HG03159 (cell line): ENCODE data around the gene HIRA.
"Not testable (repeated sequence)": the region's sequence is repeated elsewhere in the genome, so short reads cannot be mapped to it uniquely, and the experiment has no call there.

Experiments used
- ATAC-seq: cut with Tn5 transposase; IDR thresholded peaks from one replicate; pipeline ENCODE4 v1.9.1; 2021; ENCODE audit warnings: mild to moderate bottlenecking, moderate library complexity; ENCODE audit not compliant: unreplicated experiment

HIRA gene

DNA sequence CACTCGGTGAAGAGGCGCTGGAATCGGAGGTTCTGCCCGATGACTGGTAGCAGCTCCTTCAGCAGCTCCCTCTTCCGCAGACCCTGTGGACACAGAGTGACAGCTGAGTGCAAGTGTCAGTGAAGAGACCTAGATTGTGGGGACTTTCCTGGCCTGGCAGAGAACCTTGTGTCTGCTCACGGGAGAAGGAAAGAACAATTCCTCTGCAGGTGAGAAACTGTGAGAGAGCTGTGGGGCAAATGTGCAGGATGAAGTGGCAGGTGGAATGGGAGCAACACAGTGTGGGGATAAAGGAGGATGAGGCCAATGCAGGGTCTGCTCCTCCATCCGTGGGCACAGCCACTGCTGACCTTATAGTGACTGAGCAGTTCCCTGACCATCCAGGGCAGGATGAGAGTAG is 100.1 kb downstream of the HIRA start:
- ATAC-seq = no peak

DNA sequence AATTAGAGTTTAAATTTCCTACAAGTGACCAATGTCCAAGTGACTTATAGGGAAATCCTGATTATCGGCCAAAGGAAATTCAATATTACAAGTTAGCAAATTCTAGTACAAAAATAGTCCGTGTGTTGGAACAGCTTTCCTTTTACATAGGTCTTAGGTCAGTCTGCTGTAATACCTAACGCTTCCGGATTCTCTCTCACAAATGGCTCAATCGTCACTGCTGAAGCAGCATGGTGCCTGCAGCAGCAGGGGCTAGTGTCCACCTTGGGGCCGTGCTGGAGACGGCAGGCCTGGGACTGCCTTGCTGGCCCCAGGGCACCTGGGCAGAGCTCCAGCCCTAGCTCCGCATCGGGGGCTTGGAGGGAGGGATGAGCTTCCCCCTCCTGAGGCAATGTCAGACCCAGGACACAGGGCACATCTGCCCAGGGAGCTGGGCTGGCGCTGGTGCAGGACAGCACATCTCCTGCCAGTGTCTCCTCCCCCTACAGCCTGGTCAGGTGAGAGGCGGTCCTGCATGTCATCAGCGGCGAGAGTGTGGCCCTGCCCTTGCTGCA is 100.6 kb downstream of the HIRA start:
- no peak for ATAC-seq

DNA sequence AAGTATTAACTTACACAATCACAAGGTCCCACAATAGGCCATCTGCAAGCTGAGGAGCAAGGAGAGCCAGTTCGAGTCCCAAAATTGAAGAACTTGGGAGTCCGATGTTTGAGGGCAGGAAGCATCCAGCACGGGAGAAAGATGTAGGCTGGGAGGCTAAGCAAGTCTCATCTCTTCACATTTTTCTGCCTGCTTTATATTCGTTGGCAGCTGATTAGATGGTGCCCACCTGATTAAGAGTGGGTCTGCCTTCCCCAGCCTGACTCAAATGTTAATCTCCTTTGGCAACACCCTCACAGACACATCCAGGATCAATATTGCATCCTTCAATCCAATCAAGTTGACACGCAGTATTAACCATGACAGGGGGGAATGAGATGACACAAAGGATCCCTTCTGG is 101.3 kb downstream of the HIRA start:
- not testable (repeated sequence) for ATAC-seq

DNA sequence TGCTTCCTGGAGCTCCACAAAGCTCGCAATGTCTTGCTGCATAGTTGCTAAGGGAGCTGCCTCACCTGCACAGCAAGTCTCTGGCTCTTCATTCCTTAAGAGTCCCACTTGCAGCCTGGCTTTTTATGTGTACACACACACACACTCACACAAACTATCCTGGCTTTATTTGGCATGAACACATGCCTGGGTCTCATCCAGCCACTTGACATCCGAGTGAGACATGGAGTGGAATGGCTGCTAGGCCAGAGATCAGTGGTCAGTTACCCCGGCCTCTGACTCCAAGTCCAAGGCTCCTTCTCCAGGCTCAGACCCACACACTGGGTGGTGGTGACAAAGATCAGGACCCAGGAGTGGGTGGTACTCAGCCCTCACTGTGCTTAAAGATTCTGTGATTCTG is 102.1 kb downstream of the HIRA start:
- no peak for ATAC-seq

DNA sequence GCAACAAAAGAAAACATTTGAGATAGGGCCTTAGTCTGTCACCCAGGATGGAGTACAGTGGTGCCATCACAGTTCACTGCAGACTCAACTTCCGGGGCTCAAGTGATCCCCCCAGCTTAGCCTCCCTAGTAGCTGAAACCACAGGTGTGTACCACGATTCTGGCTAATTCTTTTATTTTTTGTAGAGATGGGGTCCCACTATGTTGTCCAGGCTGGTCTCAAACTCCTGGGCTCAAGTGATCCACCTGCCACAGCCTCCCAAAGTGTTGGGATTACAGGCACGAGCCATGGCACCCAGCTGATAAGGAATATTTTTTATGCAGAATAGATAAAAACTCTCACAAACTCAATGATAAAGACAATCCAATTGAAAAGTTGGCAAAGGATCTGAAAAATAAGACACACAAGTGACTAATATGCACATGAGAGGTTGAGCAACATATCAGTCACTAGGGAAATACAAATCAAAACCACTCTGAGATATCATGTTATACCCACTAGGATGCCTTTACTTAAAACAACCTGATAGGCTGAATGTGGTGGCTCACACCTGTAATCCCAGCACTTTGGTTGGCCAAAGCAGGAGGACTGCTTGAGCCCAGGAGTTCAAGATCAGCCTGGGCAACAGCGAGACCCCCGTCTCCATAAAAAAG is 106.1 kb downstream of the HIRA start:
- ATAC-seq = no peak

DNA sequence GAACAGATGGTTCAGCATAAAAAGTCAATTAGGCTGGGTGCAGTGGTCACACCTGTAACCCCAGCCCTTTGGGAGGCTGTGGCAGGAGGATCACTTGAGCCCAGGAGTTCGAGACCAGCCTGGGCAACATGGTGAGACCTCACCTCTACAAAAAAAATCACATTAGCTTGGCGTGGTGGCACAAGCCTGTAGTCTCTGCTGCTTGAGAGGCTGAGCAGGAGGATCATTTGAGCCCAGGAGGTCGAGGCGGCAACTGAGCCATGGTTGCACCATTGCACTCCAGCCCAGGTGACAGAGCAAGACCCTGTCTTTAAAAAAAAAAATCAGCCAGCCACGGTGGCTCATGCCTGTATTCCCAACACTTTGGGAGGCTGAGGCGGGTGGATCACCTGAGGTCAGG is 108.1 kb downstream of the HIRA start:
- ATAC-seq = not testable (repeated sequence)

DNA sequence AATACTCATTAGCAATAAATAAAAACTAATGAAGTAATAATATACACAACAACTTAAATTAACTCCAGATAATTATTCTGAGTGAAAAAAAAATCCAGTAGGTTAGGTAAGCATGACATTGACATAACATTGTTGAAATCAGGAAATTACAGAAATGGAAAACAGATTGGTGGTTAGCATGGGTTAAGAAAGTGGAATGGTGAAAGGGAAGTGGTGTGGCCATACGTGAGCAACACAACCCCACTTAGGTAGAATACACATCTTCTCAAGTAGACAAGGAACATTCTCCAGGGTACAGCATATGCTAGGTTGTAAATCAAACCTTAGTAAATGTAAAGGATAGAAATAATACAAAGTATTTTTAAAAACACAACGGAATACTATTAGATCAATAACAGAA is 109.8 kb downstream of the HIRA start:
- no peak for ATAC-seq

DNA sequence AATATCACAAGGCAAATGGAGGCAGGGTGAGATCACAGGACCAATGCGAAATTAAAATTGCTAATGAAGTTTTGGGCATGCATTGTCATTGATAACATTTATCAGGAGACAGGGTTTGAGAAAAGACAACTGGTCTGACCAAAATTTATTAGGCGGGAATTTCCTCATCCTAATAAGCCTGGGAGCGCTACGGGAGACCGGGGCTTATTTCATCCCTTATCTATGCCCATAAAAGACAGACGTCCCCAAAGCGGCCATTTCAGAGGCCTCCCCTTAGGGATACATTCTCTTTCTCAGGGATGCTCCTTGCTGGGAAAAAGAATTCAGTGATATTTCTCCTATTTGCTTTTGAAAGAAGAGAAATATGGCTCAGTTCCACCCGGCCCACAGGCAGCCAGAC is 111.4 kb downstream of the HIRA start:
- not testable (repeated sequence) for ATAC-seq

DNA sequence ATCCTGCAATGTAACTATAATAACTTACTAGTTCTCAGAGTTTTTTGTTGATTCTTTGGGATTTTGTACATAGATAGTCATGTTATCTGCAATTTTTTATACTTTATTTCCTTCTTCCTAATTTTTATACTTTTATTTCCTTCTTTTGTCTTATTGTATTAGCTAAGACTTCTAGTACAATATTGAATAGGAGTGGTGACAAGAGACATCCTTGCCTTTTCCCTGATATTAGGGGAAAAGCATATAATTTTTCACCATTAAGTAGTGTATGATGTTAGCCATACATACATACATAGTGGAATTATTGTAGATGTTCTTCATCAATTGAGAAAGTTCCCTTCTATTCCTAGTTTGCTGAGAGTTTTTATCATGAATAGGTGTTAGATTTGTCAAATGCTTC is 112.3 kb downstream of the HIRA start:
- no peak for ATAC-seq

DNA sequence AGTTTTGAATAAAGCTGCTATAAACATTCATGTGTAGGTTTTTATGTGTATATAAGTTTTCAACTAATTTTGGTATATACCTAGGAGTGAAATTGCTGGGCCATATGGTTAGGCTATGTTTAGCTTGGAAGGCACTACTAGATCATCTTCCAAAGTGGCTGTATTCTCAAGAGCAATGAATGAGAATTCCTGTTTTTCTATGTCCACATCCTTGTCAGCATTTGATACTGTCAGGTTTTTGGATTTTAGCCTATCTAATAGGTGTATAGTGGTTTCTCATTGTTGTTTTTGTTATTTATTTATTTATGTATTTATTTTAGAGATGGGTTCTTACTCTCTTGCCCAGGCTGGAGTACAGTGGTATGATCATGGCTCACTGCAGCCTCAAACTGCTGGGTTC is 113.7 kb downstream of the HIRA start:
- ATAC-seq = no peak

DNA sequence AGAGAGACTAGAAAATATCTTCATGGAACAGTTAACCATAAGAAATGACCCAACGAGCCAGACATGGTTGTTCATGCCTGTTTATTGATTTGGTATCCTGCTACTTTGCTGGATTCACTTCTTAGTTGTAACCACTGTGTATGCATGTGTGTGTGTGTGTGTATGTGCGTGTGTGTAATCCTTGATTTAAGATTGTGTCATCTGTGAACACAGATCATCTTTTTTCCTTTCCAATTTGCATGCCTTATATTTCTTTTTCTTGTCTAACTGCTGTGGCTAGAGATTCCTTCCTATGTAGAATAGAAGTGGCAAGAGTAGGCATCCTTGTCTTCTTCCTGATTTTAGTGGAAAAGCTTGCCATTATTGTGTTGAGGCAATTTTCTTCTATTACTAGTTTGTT is 123.7 kb downstream of the HIRA start:
- no peak for ATAC-seq

DNA sequence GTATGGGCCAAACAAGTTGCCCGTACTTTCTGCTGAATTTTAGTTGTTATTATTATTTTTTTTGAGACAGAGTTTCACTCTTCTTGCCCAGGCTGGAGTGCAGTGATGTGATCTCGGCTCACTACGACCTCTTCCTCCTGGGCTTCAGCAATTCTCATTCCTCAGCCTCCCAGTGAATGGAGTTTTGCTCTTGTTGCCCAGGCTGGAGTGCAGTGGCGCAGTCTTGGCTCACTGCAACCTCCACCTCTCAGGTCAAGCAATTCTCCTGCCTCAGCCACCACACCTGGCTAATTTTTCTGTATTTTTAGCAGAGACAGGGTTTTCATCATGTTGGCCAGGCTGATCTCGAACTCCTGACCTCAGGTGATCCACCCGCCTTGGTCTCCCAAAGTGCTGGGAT is 125.0 kb downstream of the HIRA start:
- ATAC-seq = not testable (repeated sequence)

DNA sequence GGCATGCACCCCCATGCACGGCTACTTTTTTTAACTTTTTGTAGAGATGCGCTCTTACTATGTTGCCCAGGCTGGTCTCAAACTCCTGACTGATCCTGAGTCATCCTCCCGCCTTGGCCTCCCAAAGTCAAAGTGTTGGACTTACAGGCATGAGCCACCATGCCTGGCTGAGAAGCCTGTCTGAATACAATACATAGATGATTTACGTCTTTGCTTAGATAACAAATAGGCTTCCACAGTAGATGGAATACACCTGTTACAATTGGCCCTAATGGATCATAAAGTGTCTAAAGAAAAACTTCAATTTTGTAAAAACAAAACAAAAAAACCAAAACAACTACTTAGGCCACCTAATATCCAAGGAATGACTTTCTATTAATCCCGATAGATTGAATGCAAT is 127.0 kb downstream of the HIRA start:
- ATAC-seq = no peak

DNA sequence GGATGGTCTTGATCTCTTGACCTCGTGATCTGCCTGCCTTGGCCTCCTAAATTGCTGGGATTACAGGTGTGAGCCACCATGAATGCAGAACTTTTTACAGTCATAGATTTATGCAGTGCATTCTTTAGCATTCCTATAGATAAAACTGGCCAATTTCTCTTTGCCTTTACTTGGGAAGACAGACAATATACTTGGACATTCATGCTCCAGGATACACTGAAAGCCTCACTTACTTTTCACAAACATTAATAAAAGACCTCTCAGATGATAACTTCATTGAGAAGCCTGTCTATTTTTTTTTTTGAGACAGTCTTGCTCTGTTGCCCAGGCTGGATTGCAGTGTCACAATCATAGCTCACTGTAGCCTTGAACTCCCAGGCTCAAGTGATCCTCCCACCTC is 127.7 kb downstream of the HIRA start:
- ATAC-seq = no peak

DNA sequence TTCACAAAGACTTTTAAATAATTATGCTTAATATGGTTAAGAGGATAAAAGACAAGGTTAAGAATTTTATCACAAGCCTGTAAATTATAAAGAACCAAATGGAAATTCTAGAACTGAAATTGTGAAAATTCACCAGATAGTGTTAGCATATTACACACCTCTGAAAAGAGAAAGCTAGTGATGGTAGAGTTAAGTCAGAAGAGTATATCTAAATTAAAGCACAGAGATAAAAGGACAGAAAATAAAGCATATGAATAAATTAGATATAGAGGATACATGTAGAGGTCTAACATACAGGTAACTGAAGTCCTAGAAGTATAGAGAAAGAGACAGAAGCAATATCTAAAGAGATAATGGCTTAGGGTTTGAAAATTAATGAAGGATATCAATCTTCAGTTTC is 135.8 kb downstream of the HIRA start:
- ATAC-seq = no peak

DNA sequence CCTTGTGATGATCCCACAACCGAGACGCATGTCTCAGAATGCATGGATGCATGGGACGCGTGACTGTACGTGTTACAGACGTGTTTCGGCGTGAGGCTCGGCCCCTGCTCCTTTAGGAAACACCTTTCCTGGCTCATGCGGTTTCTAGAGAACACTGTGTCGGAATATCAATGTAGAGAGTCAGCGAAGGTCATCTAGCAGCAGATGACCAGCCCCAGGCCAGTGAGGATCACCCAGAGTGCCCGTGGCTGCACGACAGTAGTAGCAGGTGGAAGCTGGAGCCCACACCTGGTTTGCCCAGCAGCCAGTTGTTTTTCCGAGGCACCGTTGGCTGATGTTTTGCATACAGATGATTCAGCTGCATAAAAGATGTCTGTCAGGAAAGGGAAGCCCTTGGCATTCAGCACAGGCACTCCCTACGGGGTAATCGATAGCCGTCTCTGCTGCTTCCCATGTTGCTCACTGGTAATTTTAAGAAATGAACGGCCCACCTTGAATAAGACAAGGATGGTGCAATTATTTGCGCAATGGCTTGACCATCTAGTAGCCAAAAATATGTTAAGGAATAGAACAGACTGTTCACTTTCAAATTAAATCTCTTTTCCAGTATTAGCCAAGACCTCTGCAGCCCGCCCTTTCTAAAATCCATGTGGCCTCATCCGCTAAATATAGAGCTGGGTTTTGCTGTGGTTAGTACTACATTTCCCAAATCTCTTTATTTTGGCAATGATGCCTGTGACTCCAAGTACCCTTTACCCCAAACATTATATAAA is 138.9 kb downstream of the HIRA start:
- ATAC-seq = no peak

DNA sequence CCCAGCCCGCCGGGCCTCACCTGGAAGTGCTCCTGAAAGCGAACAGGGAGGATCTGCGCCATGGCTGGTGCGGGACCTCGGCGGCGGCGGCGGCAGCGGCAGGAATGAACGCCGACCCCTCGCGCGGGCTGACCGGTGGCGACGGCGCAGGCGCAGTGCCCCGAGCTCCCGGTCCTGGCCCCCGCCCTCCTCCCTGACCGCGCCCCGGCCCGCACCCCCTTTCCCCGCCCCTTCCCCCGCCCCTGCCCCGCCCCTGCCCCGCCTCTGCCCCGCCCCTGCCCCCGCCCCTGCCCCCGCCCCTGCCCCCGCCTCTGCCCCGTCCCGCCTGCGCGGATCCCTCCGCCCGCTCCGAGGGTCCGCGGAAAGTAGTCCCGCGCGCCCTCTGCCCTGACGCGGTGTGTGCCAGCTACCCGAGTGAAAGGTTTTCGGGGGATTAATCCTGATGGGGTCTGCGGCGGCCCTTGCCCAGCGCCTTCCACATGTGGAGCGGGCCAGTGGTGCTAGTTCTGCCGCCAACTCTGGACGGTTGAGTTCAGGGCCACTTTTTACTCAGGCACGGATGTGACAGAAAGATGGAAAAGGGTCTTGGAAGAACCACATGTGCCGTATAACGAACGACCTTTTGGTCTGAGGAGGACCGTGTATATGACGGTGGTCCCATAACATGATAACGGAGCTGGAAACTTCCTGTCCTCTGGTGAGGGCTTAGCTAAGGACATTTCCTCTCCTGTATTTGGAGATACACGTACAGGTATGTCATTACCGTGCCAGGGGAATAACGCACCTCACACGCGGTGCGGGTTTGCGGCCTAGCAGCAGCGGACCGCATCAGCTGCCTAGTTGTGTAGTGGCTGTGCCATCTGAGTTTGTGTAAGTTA is 139.7 kb downstream of the HIRA start, which contains the start of gene CLTCL1:
Gene CLTCL1, minus strand, starts transcription at position 140 of the 878 bp plus-strand sequence. Its CDS starts 78 bp downstream, at position 62.
- ATAC-seq = peak; percentile 44

DNA sequence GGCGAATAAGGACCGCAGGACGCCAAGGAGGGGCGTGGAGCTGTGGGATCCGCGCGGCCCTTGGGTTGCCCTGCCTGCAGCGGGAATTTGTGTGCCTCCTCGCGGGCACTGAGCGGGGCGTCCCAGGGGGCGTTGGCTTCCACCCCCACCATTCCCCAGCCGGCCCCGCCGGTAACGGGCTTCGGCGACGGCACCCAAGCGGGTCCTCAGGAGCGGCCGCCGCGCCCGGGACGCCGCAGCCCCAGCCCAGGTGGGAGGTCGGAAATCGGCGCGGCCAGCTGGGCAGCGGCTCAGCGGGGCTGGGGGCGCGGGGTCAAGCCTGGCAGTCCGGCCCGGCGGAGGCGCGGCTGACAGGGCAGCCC is 140.3 kb downstream of the HIRA start:
- peak; percentile 32 for ATAC-seq

DNA sequence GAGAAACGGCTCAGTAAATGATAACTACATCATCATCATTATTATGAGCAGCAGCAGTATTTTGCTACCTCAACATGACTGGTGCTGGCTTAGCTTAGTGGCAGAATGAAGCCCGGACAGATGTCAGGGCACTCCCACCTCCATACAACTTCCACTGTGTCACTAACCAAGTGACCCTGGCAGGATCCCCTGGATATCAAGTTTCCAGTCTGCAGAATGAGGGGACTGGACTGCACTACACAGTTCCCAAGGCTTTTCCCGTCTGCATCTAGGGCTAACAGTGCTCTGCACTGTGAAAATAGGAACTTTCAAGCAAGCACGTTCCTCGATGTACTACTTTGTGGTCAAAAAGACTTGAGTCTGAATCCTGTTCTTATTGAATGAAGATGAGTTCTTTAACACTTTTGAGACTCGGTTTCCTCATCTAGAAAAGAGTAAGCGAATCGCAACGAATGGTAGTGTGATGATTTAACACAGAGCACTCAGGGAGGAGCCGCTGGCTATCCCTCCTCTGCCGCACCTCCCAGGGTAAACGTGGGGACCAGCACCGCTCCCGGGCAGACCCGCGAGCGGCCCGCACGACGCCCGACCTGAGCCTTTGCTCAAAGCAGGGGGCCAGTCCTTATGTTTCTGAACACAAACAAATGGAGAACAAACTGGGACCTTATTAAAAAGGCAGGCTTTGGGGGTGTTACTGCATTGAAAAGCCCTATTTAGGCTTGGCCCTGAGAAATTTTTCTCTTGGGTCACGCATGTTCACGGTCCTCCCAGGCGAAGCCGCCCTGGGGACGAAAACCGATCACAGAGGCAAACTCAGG is 140.9 kb downstream of the HIRA start:
- ATAC-seq = no peak

DNA sequence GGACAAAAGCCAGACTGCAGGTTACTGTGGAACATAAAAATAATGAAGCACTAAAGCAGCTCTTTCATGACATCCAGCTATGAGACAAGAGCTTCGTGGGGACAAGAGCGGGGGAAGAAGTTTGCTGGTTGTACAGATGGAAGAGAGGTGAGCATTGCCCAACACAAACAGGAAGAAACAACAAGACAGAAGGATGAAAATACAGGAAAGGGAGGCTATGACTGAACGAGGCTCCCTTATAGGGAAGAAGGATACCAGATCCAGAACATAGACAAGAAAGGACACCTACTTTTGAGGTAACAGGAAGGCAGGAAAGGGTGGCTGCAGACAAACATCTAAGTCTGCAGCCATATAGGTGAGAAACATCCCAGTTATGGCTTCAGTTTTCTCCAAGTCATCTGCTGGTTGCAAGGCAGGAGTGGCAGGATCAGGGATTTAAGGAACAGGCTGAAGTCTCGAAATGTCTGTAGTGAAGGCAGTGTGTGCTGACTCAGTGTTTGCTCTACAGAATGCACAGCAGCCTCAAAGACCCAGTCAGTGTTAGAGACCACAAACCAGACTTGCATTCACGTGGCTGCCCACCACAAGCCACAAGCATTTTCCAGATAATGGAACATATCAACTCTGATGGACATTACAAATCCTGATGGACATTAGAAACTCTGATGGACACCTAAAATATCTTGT is 141.9 kb downstream of the HIRA start:
- no peak for ATAC-seq
